Adipocyte (in vitro differentiated cells): ENCODE measurements around the gene STYX.
A peak's percentile ranks its signal among the peaks of the same experiment; 100 is the strongest.

Experiments
- DNase-seq: peaks from one replicate; pipeline ENCODE4 v3.0.0-alpha.2; 2015; ENCODE audit warnings: low read depth
- H3K27me3 ChIP-seq: replicated peaks from 2 replicates; pipeline ENCODE4 v1.7.0; 2013; ENCODE audit warnings: mild to moderate bottlenecking, low read length, moderate library complexity; ENCODE audit not compliant: control insufficient read depth, insufficient read depth
- H3K36me3 ChIP-seq: 2 replicates; pipeline ENCODE4 v1.7.0; 2013; ENCODE audit warnings: low read length, mild to moderate bottlenecking, moderate library complexity; ENCODE audit not compliant: control insufficient read depth, insufficient read depth, severe bottlenecking
- H3K4me1 ChIP-seq: 2 replicates; pipeline ENCODE4 v1.7.0; 2013; ENCODE audit warnings: mild to moderate bottlenecking, low read length, moderate library complexity; ENCODE audit not compliant: control insufficient read depth, insufficient read depth
- H3K4me3 ChIP-seq: 2 replicates; pipeline ENCODE4 v1.7.0; 2013; ENCODE audit warnings: mild to moderate bottlenecking, low read length, moderate library complexity
- H3K9ac ChIP-seq: 2 replicates; pipeline ENCODE4 v1.7.0; 2013; ENCODE audit warnings: mild to moderate bottlenecking, low read length, moderate library complexity
- H3K9me3 ChIP-seq: 2 replicates; pipeline ENCODE4 v1.7.0; 2013; ENCODE audit warnings: mild to moderate bottlenecking, low read length, moderate library complexity; ENCODE audit not compliant: control insufficient read depth

STYX gene

DNA sequence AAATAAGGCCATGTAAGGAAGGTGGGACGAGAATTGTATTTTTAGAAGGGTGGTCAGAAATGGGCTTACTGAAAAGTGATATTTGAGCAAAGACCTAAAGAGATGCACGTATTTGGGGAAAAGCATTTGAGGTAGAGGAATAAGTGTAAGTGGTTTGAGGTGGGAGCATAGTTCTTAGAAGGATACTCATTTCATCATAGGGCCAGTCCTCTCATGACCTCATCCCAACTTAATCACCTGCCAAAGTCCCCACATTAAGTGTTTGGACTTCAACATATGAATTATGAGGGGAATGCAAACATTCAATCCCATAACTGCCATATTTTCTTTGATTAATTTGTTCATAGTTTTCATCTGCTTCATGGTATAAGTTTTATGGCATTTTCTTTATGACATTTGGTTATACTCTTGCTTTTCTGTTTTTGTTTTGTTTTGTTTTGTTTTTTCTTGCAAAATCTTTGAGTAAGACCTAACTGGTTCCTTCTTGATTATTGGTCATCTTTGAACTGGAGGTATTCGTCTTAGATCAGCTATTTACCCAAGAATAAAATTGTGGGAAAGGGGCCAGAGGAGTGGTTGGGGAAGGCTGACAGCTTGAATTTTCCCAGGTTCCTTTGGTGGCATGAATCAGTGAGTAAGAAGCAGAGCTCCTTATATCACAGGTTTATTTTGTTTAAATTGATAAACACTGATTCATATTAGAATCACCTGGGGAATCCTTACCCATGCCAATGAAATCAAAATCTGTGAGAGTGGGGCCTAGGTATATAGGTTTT lies 37.3 kb downstream of the STYX start:
- Histone ChIP-seq H3K9me3 (no peaks in the 10 kb centered on the region), H3K9ac (no peak overlapping the region), H3K4me3 (no peak overlapping the region), H3K27me3 (no peaks in the 10 kb centered on the region), H3K4me1 (no peaks in the 10 kb centered on the region), H3K36me3 (peaks cover 61% of the 10 kb centered on the region)
- DNase-seq = no peak

- DNase-seq = no peak
- Histone ChIP-seq H3K9ac (no peak overlapping the region), H3K4me3 (no peak overlapping the region), H3K4me1 (no peaks in the 10 kb centered on the region), H3K36me3 (peaks cover 77% of the 10 kb centered on the region), H3K9me3 (no peaks in the 10 kb centered on the region), H3K27me3 (no peaks in the 10 kb centered on the region)
These were observed 39.9 kb downstream of the STYX start for GRCh38 chr14:52769887-52770286.

- H3K9me3 ChIP-seq = no peaks in the 10 kb centered on the region
- H3K4me1 ChIP-seq = peaks cover 3% of the 10 kb centered on the region
- no peaks in the 10 kb centered on the region for H3K27me3 ChIP-seq
- no peak overlapping the region for H3K4me3 ChIP-seq
- DNase-seq = no peak
- peaks cover 91% of the 10 kb centered on the region for H3K36me3 ChIP-seq
- H3K9ac ChIP-seq = no peak overlapping the region
These were observed 46.9 kb downstream of the STYX start for GRCh38 chr14:52776816-52777215.

- H3K9me3 ChIP-seq = no peaks in the 10 kb centered on the region
- no peak for DNase-seq
- H3K9ac ChIP-seq = no peak overlapping the region
- H3K27me3 ChIP-seq = no peaks in the 10 kb centered on the region
- H3K36me3 ChIP-seq = peaks cover 97% of the 10 kb centered on the region
- H3K4me3 ChIP-seq = no peak overlapping the region
- H3K4me1 ChIP-seq = peaks cover 14% of the 10 kb centered on the region
These were observed 48.7 kb downstream of the STYX start for GRCh38 chr14:52778702-52779101.

DNA sequence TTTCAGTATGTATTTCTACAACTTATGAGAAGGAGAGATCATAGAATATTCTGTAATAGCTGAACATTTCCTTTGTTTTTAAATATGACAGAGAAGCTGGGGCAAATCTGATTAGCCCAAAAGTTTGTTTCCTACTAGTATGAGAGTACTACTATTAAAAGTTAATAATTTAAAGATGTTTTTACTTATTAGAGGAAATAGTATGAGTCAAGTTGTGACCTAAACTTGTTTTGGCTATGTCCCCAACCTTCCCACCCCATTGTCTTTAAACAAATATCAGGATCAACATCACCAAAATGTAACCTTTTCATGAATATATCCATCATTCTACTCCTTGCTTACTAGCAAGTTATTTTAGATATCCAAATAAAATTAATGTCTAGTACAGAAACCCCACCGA lies 50.9 kb downstream of the STYX start:
- Histone ChIP-seq H3K9ac (no peak overlapping the region), H3K9me3 (no peaks in the 10 kb centered on the region), H3K27me3 (no peaks in the 10 kb centered on the region), H3K36me3 (peaks cover 80% of the 10 kb centered on the region), H3K4me1 (peaks cover 17% of the 10 kb centered on the region), H3K4me3 (no peak overlapping the region)
- no peak for DNase-seq

- Histone ChIP-seq H3K4me3 (no peak overlapping the region), H3K9me3 (no peaks in the 10 kb centered on the region), H3K4me1 (peaks cover 17% of the 10 kb centered on the region), H3K36me3 (peaks cover 73% of the 10 kb centered on the region), H3K9ac (no peak overlapping the region), H3K27me3 (no peaks in the 10 kb centered on the region)
- no peak for DNase-seq
These were observed 51.7 kb downstream of the STYX start for GRCh38 chr14:52781629-52782028.

DNA sequence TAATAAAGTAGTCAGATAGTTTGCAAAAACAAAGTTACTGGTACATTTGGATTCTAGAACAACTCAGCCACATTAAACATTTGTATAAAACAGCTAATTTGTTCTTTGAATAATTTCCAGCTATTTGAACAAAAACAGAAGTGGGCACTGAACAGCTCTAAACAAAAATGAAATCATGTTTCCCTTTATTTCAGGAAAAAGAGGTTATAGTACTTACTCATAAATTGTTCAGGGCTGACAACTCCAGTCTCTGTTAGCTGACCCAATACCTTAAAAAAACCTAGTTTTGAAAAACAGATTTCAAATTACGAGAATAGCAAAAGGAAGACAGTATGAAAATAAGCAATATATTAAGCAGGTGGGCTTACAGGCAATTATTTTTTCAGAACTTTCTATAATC lies 53.2 kb downstream of the STYX start:
- H3K4me1 ChIP-seq = peaks cover 23% of the 10 kb centered on the region
- no peak overlapping the region for H3K9ac ChIP-seq
- H3K27me3 ChIP-seq = no peaks in the 10 kb centered on the region
- no peak for DNase-seq
- H3K36me3 ChIP-seq = peaks cover 58% of the 10 kb centered on the region
- no peaks in the 10 kb centered on the region for H3K9me3 ChIP-seq
- H3K4me3 ChIP-seq = no peak overlapping the region

- Histone ChIP-seq H3K9me3 (no peaks in the 10 kb centered on the region), H3K4me1 (peaks cover 47% of the 10 kb centered on the region), H3K9ac (no peak overlapping the region), H3K36me3 (peaks cover 22% of the 10 kb centered on the region), H3K4me3 (no peak overlapping the region), H3K27me3 (no peaks in the 10 kb centered on the region)
- DNase-seq = no peak
These were observed 56.9 kb downstream of the STYX start for GRCh38 chr14:52786887-52787286.

DNA sequence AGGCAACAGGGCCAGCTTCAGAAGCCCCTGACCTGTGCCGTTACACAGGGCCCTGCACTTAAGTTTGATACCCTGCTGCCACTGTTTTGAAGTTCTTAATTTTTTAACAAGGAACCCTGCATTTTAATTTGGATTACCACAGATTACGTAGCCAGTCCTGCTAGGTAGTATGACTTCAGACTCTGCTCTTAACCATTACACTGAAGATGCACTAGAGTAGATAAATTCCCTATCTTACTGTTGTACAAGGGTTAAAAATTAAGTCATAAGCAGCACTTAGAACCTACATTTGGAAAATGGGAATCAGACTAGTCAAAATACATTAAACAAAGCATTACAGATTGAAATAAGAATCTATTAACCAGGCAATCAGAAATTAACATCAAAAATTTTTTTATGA lies 59.2 kb downstream of the STYX start:
- DNase-seq = no peak
- Histone ChIP-seq H3K36me3 (peaks cover under 1% of the 10 kb centered on the region), H3K27me3 (no peaks in the 10 kb centered on the region), H3K9me3 (no peaks in the 10 kb centered on the region), H3K4me1 (peaks cover 39% of the 10 kb centered on the region), H3K9ac (peak overlapping the region; percentile 56), H3K4me3 (peak overlapping the region; percentile 98)

DNA sequence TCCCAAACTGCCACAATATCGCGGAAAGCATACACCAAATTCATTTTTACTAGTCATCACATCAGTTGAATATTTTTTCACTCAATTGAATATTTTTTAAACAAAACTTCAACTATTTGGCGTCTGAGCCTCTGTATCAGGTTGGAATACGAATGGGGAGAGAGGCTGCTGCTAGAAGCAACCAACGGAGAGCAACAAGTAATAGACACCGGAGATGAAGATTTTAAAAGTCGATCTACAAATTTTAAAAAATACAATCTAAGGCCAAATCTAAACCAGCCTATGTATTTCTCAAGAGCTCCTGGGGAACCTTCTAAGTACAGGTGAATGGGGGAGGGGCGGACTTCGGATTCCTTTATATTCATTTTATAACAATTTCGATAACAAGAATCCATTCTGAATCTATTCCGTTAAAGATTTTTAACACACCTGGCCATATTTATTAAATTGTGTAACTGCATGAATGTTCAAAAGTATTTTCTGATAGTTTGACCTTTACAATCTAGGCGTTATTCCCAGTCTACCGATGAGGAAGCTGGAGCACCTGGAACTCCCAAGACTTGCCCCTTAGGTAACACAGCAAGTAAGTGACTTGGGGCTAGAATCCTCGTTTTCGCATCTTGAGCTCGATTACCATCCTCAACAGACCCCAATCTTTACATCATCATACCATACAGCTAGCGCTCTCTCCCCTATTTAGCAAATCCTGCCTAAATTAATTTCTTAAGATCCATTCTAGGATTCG lies 60.2 kb downstream of the STYX start:
- DNase-seq = no peak
- Histone ChIP-seq H3K27me3 (no peaks in the 10 kb centered on the region), H3K36me3 (no peaks in the 10 kb centered on the region), H3K4me3 (peak overlapping the region; percentile 98), H3K4me1 (peaks cover 39% of the 10 kb centered on the region), H3K9ac (peak overlapping the region; percentile 92), H3K9me3 (no peaks in the 10 kb centered on the region)

DNA sequence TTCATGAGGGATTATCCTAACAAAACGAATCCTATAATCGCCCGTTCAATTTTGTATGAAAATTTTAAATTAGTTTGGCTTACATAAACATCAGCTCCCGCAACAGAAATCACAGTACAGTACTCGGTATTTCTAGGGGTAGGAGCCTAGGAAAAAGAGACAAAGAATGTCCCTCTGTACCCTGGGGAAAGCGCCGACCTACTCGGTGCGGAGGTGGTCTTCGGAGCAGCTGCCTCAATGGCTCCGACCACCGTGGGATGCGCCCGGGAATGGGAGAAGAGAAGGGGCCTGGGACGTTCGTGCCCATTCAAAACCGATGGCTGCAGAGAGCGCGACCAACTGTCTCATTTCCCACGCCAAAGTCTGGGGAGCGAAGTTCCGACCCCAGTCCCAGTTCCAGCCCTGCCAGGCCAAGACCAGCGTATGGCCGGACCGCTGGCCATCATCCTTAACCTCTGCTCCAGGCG lies 60.8 kb downstream of the STYX start:
- H3K27me3 ChIP-seq = no peaks in the 10 kb centered on the region
- H3K4me1 ChIP-seq = peaks cover 39% of the 10 kb centered on the region
- H3K4me3 ChIP-seq = peak overlapping the region; percentile 98
- no peak for DNase-seq
- H3K36me3 ChIP-seq = no peaks in the 10 kb centered on the region
- H3K9me3 ChIP-seq = no peaks in the 10 kb centered on the region
- peak overlapping the region; percentile 92 for H3K9ac ChIP-seq
